HG03520 (cell line): ENCODE measurements around the gene DRAP1.

Source experiments
- ATAC-seq: cut with Tn5 transposase; IDR thresholded peaks from one replicate; pipeline ENCODE4 v1.9.1; 2021; ENCODE audit warnings: mild to moderate bottlenecking, moderate library complexity; ENCODE audit not compliant: unreplicated experiment

Gene DRAP1

DNA sequence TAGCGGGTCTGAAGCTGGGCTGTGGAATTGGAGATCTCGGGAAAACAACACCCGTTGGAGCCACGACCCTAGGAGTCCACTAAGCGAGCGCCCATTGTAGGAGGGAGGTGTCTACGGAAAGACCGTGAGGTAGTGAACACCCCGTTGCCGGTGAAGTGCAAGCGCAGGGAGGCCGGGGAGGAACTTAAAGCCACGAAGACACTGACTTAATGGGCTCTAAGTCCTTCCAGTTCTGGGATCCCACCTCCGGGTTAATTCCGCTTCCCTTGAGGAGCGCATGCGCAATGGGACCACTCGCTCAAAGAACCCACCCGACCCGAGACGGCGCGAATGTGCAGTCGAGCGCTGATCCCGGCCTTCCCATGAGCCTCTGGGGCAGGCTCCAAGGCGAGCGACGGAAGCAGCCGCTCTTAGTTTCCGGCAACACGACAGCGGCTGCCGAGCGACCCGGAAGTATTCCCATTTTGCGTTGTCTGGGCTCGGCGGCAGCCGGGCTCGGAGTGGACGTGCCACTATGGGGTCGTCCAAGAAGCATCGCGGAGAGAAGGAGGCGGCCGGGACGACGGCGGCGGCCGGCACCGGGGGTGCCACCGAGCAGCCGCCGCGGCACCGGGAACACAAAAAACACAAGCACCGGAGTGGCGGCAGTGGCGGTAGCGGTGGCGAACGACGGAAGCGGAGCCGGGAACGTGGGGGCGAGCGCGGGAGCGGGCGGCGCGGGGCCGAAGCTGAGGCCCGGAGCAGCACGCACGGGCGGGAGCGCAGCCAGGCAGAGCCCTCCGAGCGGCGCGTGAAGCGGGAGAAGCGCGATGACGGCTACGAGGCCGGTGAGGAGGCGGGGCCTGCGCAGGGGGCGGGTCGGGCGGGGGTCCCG is 42.3 kb downstream of the DRAP1 start, which contains the start of gene SART1:
TSS of gene SART1 (plus strand) at position 468 of the 874 bp plus-strand sequence. CDS start at position 515, 47 bp downstream.
- ATAC-seq: peak; percentile 81

DNA sequence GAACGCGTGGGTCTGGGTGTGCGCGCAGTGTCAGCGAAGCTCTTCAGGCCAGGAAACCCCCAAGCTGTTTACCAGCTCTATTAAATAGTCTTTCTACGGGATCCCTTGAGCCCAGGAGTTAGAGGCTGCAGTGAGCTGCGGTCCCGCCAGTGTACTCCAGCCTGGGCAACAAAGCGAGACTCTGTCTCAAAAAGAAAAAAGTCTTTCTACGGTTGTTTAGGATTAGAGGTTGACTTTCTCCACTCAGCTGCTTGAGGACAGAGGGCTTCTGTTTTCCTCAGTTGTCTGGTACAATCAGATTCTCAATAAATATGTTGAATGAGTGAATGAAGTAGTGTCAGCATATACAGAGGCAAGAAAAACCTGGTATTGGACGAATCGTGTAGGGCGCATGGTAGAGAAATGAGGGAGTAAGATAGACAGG is 42.9 kb downstream of the DRAP1 start:
- ATAC-seq: no peak

DNA sequence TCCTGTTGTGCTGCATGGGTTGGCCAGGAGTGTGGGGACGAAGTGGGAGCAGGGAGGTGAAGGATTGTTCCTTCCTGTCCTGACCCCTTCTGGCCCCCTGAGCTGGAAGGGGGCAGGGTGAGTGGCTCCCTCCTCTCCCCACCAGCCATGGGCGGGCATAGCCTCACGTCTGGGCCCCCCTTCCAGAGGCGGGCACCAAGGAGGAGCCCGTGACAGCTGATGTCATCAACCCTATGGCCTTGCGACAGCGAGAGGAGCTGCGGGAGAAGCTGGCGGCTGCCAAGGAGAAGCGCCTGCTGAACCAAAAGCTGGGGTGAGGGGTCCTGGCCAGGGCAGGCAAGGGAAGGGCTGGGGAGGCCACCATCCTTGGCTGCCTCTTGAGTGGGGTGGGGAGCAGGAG is 45.7 kb downstream of the DRAP1 start:
- ATAC-seq: no peak

DNA sequence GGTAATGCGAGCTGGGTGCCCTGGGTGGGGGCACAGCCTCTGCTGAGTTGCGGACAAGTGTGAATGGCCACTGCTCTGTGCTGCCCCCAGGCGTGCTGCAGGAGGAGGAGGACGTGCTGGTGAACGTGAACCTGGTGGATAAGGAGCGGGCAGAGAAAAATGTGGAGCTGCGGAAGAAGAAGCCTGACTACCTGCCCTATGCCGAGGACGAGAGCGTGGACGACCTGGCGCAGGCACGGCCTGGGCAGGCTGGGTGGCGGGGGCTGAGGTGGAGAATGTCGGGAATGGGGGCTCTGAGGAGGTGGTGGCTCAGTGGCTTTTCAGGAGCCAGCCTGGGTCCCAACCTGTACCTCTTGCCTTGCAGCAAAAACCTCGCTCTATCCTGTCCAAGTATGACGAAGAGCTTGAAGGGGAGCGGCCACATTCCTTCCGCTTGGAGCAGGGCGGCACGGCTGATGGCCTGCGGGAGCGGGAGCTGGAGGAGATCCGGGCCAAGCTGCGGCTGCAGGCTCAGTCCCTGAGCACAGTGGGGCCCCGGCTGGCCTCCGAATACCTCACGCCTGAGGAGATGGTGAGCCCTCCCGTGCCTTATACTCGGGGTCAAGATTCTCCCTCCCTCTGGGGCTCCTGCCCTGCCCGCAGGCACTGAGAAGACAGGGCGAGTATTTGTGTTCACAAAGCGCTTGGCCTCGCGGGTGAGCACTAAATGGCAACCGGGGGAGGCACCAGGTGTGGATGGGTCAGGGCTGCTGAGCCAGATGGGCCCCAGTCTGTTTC is 46.9 kb downstream of the DRAP1 start:
- ATAC-seq: no peak

DNA sequence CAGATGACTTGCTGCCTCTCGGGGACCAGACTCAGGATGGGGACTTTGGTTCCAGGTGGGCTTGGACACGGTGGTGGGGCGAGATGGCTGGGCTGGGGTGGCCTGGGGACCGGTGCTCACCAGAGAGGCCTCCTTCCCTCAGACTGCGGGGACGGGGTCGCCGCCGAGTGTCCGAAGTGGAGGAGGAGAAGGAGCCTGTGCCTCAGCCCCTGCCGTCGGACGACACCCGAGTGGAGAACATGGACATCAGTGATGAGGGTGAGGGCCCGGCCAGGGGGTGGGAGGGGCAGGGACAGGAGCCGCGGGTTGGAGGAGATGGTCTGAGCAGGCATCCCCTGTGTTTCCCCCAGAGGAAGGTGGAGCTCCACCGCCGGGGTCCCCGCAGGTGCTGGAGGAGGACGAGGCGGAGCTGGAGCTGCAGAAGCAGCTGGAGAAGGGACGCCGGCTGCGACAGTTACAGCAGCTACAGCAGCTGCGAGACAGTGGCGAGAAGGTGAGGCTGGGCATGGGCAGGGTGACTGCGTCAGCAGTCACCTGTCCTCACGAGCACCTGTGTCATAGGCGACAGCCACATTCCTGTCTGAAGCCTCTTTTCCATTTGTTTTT is 48.2 kb downstream of the DRAP1 start:
- no peak for ATAC-seq

DNA sequence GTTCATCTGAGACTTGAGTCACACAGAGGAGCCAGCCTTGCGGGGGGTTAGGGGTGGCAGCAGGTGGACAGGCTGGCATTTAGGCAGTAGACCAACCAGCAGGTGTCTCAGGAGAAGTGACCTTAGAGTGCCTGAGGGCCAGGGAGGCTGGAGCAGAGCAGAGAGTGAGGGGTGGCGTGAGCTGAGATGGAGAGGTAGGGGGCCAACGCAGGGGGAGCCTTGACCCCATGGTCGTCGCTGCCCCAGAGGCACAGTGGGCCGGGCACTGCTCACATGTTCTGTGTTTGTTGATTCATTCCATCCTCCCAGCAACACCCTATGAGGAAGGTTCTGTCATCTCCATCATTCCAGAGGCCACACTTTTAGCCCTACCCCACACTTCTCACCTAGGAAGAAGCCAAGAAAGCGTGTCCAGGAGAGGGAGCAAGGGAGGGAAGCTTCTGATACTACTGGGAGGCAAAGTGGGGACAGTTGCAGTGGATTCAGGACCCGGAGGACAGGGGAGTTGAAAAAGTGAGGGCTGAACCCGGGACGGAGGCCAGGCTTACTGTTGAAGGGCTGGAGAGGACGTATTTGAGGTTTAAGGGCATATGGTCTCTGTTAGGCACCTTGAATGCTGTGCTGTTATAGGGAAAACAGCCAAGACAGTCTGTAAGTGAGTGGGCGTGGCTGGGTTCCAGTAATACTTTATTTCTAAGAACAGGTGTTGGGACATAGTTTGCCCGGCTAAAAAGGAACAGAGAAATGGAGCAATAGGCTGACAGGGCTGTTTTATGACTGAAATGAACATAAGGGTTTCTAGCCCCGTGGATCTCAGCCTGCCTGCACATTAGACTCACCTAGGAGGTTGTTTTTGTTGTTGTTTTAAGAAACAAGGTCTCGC is 49.6 kb downstream of the DRAP1 start:
- ATAC-seq: no peak
